Activated CD8-positive, alpha-beta memory T cell treated with anti-CD3 and anti-CD28 coated beads, Interleukin-2, amount 10 ng/mL, durations not matched to agents 7 days and 5 days (primary cell): ENCODE measurements around the gene CARNS1. TPM values are rescaled to one million over a fixed set of nuclear protein-coding genes. Genes with fewer than 3 reads are reported as not detected.

Experiments
- ATAC-seq: fragments of 150-1000 bp; cut with Tn5 transposase; one replicate; pipeline ENCODE4 v1.10.0; 2021; ENCODE audit warnings: moderate library complexity
- CTCF ChIA-PET: fragments of 350-600 bp; sonication (Branson Sonifier 250); formaldehyde crosslinking; loops from one replicate; lab custom pipeline; 2021; ENCODE audit warnings: antibody characterized with exemption; lab: Charles Lee
- DNase-seq: peaks from one replicate; pipeline ENCODE4 v3.0.0-alpha.2; 2020
- H3K27ac Mint-ChIP-seq: one replicate; pipeline ENCODE4 v1.8.0; 2021; ENCODE audit warnings: mild to moderate bottlenecking, mixed read lengths
- H3K27me3 Mint-ChIP-seq: one replicate; pipeline ENCODE4 v1.8.0; 2021; ENCODE audit warnings: mixed read lengths
- H3K36me3 Mint-ChIP-seq: one replicate; pipeline ENCODE4 v1.8.0; 2021; ENCODE audit warnings: mild to moderate bottlenecking, mixed read lengths
- H3K4me1 Mint-ChIP-seq: one replicate; pipeline ENCODE4 v1.8.0; 2021; ENCODE audit warnings: mixed read lengths
- H3K4me3 Mint-ChIP-seq: one replicate; pipeline ENCODE4 v1.8.0; 2021; ENCODE audit warnings: mild to moderate bottlenecking, moderate library complexity, mixed read lengths
- H3K9me3 Mint-ChIP-seq: one replicate; pipeline ENCODE4 v1.8.0; 2022; ENCODE audit warnings: low read depth, mixed read lengths
- total RNA-seq, 2 experiments: library from RNA; stranded (reverse); gene quantifications; one replicate each; pipeline ENCODE4 v1.2.3, GENCODE V29; 2021

Gene CARNS1
- total RNA-seq, 2 experiments from 2014 or later: 1.3 TPM

DNA sequence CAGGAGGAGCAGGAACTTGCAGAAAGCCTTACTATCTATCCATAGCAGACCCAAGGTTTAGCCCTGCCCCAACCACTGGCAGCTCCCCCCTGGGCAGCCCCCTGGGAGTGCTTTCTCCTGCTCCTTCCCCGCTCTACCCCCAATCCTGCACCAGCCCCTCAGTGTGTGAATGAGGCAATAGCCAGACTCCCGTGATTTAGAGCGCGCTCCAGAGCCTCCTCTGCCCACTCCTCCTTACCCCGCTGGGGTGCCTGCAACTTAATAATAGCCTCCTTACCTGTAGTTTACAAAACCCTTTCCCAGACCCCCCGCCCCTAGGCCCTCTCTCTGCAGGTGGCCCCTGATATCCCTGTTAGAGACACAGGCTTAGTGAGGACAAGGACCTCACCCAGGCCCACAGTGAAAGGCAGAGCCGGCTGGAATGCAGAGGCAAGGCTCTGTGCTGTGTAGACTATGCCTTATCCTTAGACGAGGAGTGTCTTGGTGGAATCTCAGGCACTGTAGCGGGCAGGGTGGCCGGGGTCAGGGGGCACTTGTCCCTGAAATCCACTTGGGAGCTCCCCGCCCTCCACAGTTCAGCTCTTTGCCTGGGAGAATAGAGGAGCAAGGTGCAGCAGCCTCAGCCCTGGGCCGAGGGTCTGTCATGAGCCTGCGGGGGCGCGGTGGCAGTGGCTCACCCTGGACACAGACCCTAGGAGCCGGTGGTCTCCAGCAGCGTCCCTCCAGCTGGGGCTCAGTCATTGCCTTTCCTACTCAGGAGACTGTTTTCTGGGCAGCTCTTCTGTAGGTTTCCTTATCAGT lies 4.3 kb upstream of the CARNS1 start:
- Mint-ChIP-seq H3K27me3 (peaks cover 3% of the 10 kb centered on the region), H3K27ac (no peak overlapping the region), H3K9me3 (no peaks in the 10 kb centered on the region), H3K36me3 (peaks cover 32% of the 10 kb centered on the region), H3K4me1 (peaks cover 70% of the 10 kb centered on the region), H3K4me3 (no peak overlapping the region)
- no peak for DNase-seq
- ATAC-seq: no peak
- CTCF ChIA-PET: interaction anchor here (0.6 to 3.4 kb wide), 7 partner anchors 9 to 149 kb away, joined by 3 to 12 read pairs (median 3); partner anchors contain the start of genes PPP1CA and PTPRCAP

DNA sequence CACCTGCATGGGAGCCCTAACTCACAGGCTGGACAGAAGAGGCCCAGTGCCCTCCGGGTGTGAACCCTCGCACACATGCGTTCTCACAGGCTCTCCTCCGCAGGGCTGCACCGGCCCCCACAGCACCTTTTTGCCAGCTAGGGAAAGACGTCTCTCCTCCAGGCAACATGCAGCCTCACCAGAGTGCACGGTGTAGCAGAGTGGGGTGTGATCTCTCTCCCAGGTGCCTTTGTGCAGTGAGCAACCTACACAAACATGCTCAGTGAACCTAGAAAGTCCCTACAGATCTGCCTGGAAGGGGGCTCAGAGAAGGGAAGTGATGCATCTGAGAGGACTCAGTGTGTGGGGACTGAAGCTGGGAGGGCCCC lies 3.7 kb upstream of the CARNS1 start:
- Mint-ChIP-seq H3K27me3 (peaks cover 7% of the 10 kb centered on the region), H3K4me1 (peaks cover 70% of the 10 kb centered on the region), H3K4me3 (no peak overlapping the region), H3K36me3 (peaks cover 28% of the 10 kb centered on the region), H3K27ac (no peak overlapping the region), H3K9me3 (no peaks in the 10 kb centered on the region)
- CTCF ChIA-PET: interaction anchor here (0.6 to 3.4 kb wide), 8 partner anchors 8 to 149 kb away, joined by 3 to 12 read pairs (median 4); partner anchors contain the start of genes PPP1CA and PTPRCAP
- ATAC-seq (no peak), DNase-seq (no peak)

DNA sequence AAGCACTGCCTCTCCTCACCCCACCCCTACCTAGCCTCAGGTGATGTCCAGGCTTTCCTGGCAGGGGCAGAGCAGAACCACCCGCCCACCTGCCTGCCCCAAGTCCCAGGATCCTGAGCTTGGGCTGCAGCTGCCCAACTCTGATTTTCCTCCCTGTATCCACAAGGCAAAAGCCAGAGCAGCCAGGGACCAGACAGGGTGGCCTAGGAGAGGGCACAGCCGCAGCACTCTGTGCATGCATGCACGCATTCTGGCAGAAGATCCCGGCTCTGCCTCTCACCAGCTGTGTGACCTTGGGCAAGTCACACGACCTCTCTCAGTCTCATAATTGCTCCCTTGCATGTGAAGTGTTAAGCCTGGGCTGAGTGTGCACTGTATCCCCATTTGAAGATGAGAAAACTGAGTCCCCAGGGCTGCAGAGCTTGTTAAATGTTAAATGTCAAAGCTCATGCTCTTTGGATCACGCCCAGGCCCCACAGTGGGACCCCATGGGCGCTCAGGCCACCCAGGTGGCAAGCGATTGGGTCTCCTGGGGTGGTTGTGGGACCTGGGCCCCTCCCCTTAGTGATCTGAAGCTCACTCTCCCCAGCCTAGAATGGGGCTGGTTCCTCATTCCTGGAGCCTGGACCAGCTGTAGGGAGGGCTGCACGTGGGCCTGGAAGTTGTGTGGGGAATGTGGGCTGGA lies 2.8 kb upstream of the CARNS1 start:
- Mint-ChIP-seq H3K27me3 (peaks cover 7% of the 10 kb centered on the region), H3K36me3 (peaks cover 19% of the 10 kb centered on the region), H3K27ac (no peak overlapping the region), H3K4me1 (peaks cover 66% of the 10 kb centered on the region), H3K4me3 (no peak overlapping the region), H3K9me3 (no peaks in the 10 kb centered on the region)
- CTCF ChIA-PET: interaction anchor here (1.1 to 9.4 kb wide), 7 partner anchors 10 to 93 kb away, joined by 3 to 88 read pairs (median 4); partner anchors contain the start of genes PITPNM1, PPP1CA, PTPRCAP and RAD9A
- DNase-seq (no peak), ATAC-seq (no peak)

DNA sequence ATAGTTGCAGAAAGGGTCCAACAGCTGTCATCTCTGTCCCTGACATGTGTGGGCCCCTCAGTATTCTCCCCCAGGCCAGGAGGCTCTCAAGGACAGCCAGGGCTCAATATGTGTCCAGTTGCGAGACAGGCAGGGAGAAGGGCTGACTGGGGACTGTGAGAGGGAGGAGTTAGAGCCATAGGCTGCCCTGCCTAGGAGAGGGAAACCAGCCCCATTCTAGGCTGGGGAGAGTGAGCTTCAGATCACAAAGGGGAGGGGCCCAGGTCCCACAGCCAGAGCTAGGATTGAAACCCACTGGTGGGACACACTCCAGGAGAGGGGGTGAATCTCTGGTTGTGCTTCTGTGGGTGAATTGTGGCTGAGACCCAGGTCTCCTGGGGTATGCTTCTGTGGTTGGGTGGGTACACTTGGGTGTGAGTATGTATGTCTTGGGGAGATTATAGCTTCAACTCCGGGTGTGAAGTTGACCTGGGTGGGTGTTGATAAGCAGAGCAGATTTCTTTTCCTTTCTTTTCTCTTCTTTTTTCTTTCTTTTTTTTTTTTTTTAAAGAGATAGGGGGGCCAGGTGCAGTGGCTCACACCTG lies 2.1 kb upstream of the CARNS1 start:
- no peak overlapping the region for H3K4me3 Mint-ChIP-seq
- CTCF ChIA-PET: interaction anchor here (1.1 to 9.4 kb wide), 6 partner anchors 10 to 126 kb away, joined by 3 to 88 read pairs (median 4); partner anchors contain the start of genes PITPNM1, PPP1CA, PTPRCAP and RAD9A
- peaks cover 60% of the 10 kb centered on the region for H3K4me1 Mint-ChIP-seq
- ATAC-seq (no peak), DNase-seq (no peak)
- no peak overlapping the region for H3K27ac Mint-ChIP-seq
- H3K27me3 Mint-ChIP-seq: peaks cover 7% of the 10 kb centered on the region
- peaks cover 12% of the 10 kb centered on the region for H3K36me3 Mint-ChIP-seq
- H3K9me3 Mint-ChIP-seq: no peaks in the 10 kb centered on the region

DNA sequence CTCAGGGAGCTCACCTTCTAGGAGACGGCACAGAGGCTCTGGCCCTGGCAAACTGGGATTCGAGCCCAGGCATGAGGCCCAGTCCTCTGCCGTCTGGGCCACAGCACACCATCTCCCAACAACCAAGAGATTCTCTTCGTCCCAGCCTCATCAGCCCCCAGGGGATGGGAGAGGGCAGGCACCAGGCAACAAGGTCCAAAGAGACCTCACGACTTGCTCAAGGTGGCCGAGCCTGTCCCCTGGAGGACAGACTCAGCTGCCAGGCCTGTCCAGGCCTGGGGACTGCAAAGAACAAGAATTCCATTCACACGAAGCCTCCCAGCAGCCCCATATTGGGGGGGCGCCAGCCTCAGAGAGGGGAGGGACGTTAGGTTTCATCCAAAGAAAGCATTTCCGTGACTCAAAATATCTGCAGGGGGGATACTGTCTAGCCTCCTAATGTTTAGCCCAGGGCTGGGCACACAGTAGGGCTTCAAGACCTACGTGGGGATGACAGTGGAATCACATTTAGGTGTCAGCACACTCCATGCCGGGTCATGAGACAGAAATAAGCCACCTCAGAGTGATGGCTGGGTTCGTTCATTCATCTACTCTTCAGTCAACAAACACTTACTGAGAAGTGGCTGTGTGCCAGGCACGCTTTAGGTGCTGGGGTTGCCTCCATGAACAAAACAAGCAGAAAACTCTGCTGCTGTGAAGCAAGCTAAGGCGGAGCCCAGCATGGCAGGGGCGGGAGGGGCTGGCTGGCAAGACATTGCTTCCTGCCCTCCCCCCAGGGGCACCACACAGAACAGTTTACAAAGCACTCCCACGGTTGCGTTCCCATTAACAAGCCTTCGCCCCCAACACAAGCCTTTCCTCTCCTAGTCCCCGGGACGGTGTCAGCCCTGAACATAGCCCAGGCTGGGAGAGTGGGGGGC lies 1.2 kb downstream of the CARNS1 start:
- H3K4me3 Mint-ChIP-seq: peak overlapping the region; percentile 5
- CTCF ChIA-PET: interaction anchor here (2.4 to 9.4 kb wide), 3 partner anchors 8 to 14 kb away, joined by 6 to 88 read pairs (median 34); partner anchors contain the start of genes PPP1CA, RPS6KB2 and TBC1D10C
- H3K4me1 Mint-ChIP-seq: peaks cover 50% of the 10 kb centered on the region
- H3K9me3 Mint-ChIP-seq: no peaks in the 10 kb centered on the region
- H3K27ac Mint-ChIP-seq: no peak overlapping the region
- H3K36me3 Mint-ChIP-seq: no peaks in the 10 kb centered on the region
- peaks cover 7% of the 10 kb centered on the region for H3K27me3 Mint-ChIP-seq
- ATAC-seq (no peak), DNase-seq (no peak)

DNA sequence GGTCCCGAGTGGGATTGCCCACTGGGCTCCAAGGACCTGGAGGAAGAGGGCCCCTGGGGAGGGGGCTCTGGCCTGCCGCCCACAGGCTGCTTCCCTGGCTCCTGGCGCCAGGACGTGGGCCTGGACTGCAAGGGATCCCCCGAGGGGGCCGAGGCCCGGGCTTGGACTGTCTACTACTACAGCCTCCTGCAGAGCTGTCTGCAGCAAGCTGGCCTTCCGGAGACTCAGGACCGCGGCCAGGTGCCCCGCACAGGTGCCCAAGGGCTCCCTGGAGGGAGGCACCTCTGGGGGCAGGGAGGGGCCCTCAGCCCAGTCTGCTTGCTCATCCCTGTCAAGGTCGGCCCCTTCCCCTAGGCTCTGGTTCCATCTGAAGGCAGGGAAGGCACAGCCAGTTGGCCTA lies 1.9 kb downstream of the CARNS1 start:
- Mint-ChIP-seq H3K4me1 (peaks cover 43% of the 10 kb centered on the region), H3K27ac (no peak overlapping the region), H3K4me3 (no peak overlapping the region), H3K27me3 (peaks cover 7% of the 10 kb centered on the region), H3K9me3 (no peaks in the 10 kb centered on the region), H3K36me3 (no peaks in the 10 kb centered on the region)
- CTCF ChIA-PET: interaction anchor here (2.4 to 9.4 kb wide), 3 partner anchors 9 to 14 kb away, joined by 6 to 88 read pairs (median 34); partner anchors contain the start of genes PPP1CA, RPS6KB2 and TBC1D10C
- DNase-seq (no peak), ATAC-seq (no peak)

DNA sequence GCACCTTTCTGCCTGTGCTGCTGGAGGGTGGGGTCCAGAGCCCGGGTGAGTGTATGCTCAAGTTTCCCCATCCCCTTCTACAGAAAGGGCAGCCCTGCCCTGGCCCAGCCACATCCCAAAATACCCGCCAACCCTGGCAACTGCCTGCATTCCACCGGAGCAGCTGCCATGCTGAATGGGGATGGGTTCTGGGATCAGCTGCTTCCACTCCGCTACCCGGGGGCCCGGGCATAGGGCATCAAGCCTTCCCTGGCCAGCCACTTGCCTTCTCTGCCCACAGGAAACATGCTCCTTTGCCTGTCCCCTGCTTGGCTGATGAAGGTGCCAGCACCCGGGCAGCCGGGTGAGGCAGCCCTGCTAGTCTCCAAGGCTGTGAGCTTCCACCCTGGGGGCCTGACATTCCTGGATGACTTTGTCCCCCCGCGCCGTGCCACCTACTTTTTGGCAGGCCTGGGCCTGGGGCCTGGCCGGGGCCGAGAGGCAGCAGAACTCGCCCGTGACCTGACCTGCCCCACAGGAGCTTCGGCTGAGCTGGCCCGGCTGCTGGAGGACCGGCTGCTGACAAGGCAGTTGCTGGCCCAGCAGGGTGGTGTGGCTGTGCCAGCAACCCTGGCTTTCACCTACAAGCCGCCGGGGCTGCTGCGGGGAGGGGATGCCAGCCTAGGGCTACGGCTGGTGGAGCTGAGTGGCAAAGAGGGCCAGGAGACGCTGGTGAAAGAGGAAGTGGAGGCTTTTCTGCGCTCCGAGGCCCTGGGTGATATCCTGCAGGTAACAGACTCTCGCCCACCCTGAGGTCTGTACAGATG lies 3.2 kb downstream of the CARNS1 start:
- no peak for ATAC-seq
- Mint-ChIP-seq H3K36me3 (no peaks in the 10 kb centered on the region), H3K27me3 (peaks cover 7% of the 10 kb centered on the region), H3K4me3 (no peak overlapping the region), H3K27ac (no peak overlapping the region), H3K9me3 (no peaks in the 10 kb centered on the region), H3K4me1 (peaks cover 41% of the 10 kb centered on the region)
- CTCF ChIA-PET: interaction anchor here (1.1 to 9.4 kb wide), 4 partner anchors 10 to 27 kb away, joined by 3 to 88 read pairs (median 20); partner anchors contain the start of genes PPP1CA, RAD9A, RPS6KB2 and TBC1D10C
- DNase-seq: no peak

DNA sequence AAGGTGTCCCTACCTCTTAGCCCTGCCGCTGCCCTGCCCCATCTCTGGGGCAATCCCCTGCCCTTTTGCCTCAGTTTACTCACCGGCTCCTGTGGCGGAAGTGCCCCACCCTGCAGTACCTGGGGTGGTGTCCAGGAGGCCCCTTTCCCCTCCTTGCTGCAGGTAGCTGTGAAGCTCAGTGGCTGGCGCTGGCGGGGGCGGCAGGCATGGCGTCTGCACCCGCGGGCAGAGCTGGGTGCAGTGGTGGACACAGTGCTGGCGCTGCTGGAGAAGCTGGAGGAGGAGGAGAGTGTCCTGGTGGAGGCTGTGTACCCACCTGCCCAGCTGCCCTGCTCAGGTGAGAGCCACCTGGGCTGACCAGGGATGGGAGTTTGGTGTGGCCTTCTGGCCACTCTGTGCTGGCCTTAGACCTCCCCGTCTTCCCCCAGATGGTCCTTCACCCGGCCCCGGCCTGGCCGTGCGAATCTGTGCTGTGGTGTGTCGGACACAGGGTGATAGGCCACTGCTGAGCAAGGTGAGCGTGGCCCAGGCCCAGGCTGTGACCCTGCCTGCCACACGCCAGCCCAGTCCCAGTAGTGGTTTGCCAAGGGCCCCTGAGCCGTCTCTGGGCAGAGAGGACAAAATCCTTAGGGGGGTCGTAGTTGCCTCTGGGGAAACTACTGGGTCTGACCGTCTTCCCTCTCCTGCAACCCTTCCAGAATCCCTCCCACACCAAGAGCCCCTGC lies 4.0 kb downstream of the CARNS1 start:
- Mint-ChIP-seq H3K27me3 (peaks cover 7% of the 10 kb centered on the region), H3K27ac (no peak overlapping the region), H3K4me1 (peaks cover 42% of the 10 kb centered on the region), H3K9me3 (no peaks in the 10 kb centered on the region), H3K4me3 (peak overlapping the region; percentile 22), H3K36me3 (no peaks in the 10 kb centered on the region)
- DNase-seq (no peak), ATAC-seq (no peak)
- CTCF ChIA-PET: interaction anchor here (0.6 to 9.4 kb wide), 7 partner anchors 8 to 59 kb away, joined by 3 to 88 read pairs (median 3); partner anchors contain the start of genes PPP1CA, RAD9A and TBC1D10C

DNA sequence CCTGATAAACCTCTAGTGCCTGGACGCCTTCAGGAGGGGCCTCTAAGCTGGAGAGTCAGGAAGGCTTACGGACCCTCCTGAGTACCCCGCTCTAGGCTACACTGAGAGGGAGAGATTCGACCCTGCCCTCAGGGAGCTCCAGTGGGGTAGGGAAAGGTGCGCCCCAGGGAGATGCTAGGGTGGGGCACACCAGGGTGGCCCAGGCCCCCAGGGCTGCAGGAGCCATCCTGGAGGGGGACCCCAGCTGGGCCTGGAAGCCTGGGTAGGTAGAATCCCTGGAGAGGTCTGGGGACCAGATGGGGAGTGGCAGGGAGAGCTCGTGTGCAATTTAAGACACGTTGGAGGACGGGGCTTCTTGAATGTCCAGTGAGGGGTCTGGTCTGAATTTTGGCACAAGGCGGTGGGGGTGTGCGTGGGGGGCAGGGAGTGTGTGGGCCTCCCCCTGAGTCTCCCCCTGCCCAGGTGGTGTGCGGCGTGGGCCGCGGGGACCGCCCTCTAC lies 4.7 kb downstream of the CARNS1 start:
- ATAC-seq (no peak), DNase-seq (no peak)
- peaks cover 44% of the 10 kb centered on the region for H3K4me1 Mint-ChIP-seq
- CTCF ChIA-PET: interaction anchor here (0.6 to 9.4 kb wide), 8 partner anchors 8 to 58 kb away, joined by 3 to 88 read pairs (median 4); partner anchors contain the start of genes PPP1CA, RAD9A, RPS6KB2 and TBC1D10C
- H3K27ac Mint-ChIP-seq: peak overlapping the region; percentile 68
- peaks cover 7% of the 10 kb centered on the region for H3K27me3 Mint-ChIP-seq
- H3K9me3 Mint-ChIP-seq: no peaks in the 10 kb centered on the region
- H3K36me3 Mint-ChIP-seq: no peaks in the 10 kb centered on the region
- peak overlapping the region; percentile 63 for H3K4me3 Mint-ChIP-seq

DNA sequence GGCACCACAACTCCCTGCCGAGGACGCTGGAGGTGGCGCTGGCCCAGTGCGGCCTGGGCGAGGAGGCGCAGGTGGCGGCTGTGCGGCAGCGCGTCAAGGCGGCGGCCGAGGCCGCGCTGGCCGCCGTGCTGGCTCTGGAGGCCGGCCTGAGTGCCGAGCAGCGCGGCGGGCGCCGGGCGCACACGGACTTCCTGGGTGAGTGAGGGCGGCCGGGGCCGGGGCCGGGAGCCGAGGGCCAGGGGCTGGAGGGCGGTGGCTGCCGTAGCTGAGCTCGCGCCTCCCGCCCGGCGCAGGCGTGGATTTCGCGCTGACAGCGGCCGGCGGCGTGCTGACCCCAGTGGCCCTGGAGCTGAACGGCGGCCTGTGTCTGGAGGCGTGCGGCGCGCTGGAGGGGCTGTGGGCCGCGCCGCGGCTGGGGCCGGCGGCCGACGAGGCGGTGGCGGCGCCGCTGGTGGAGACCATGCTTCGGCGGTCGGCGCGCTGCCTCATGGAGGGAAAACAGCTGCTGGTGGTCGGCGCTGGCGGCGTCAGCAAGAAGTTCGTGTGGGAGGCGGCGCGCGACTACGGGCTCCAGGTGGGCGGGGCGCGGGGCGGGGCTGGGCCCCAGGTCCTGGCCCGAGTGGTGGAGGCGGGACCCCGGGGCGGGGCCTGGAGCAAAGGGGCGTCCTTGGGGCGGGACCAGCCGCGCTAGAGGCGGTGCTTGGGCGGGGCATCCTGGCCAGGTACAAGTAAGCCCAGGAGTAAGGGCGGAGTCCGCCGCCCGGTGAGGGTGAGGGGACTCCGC lies 5.4 kb downstream of the CARNS1 start:
- Mint-ChIP-seq H3K4me3 (peak overlapping the region; percentile 63), H3K27ac (peak overlapping the region; percentile 81), H3K27me3 (peaks cover 7% of the 10 kb centered on the region), H3K9me3 (no peaks in the 10 kb centered on the region), H3K36me3 (no peaks in the 10 kb centered on the region), H3K4me1 (peaks cover 43% of the 10 kb centered on the region)
- DNase-seq: peak; percentile 98
- CTCF ChIA-PET: interaction anchor here (0.9 to 9.4 kb wide), 6 partner anchors 8 to 39 kb away, joined by 3 to 88 read pairs (median 4); partner anchors contain the start of genes PPP1CA, RAD9A, RPS6KB2 and TBC1D10C
- peak; percentile 93 for ATAC-seq
